Dedifferentiated amniotic fluid mesenchymal stem cell (primary cell): ENCODE results near the gene FLRT3.

Experiments
- DNase-seq: peaks from one replicate; pipeline ENCODE4 v3.0.0-alpha.2; 2016; ENCODE audit errors: extremely low spot score

Gene FLRT3

GRCh38 chr20:14337400-14338171, at the start of gene FLRT3:
Gene FLRT3, minus strand, starts transcription at chr20:14337612. Its CDS starts 10,106 bp downstream, at chr20:14327506.
- peak; percentile 99 for DNase-seq

GRCh38 chr20:14386726-14387125, 49.3 kb upstream of the FLRT3 start:
- no peak for DNase-seq

GRCh38 chr20:14385176-14385740, 47.8 kb upstream of the FLRT3 start:
- no peak for DNase-seq

- peak; percentile 47 for DNase-seq
Observed at GRCh38 chr20:14384416-14385175, 47.2 kb upstream of the FLRT3 start.

- no peak for DNase-seq
Observed at GRCh38 chr20:14383335-14383734, 45.9 kb upstream of the FLRT3 start.

- no peak for DNase-seq
Observed at GRCh38 chr20:14378326-14378725, 40.9 kb upstream of the FLRT3 start.

GRCh38 chr20:14375416-14375985, 38.1 kb upstream of the FLRT3 start:
- DNase-seq = no peak

GRCh38 chr20:14374196-14374595, 36.8 kb upstream of the FLRT3 start:
- no peak for DNase-seq

- DNase-seq = no peak
Observed at GRCh38 chr20:14361509-14362345, 24.3 kb upstream of the FLRT3 start.

GRCh38 chr20:14360416-14360815, 23.0 kb upstream of the FLRT3 start:
- DNase-seq = no peak

GRCh38 chr20:14355791-14356190, 18.4 kb upstream of the FLRT3 start:
- no peak for DNase-seq

GRCh38 chr20:14344746-14345145, 7.3 kb upstream of the FLRT3 start:
- no peak for DNase-seq

- no peak for DNase-seq
Observed at GRCh38 chr20:14343491-14344065, 6.2 kb upstream of the FLRT3 start.

GRCh38 chr20:14342918-14343317, 5.5 kb upstream of the FLRT3 start:
- DNase-seq = no peak

GRCh38 chr20:14341801-14342200, 4.4 kb upstream of the FLRT3 start:
- DNase-seq = no peak

- DNase-seq = no peak
Observed at GRCh38 chr20:14336686-14337085, 726 bp downstream of the FLRT3 start.

- no peak for DNase-seq
Observed at GRCh38 chr20:14335052-14335451, 2.4 kb downstream of the FLRT3 start.

GRCh38 chr20:14334306-14334930, 3.0 kb downstream of the FLRT3 start:
- DNase-seq = peak; percentile 73

- no peak for DNase-seq
Observed at GRCh38 chr20:14333721-14334120, 3.7 kb downstream of the FLRT3 start.

- DNase-seq = no peak
Observed at GRCh38 chr20:14332866-14333265, 4.5 kb downstream of the FLRT3 start.

GRCh38 chr20:14331646-14332045, 5.8 kb downstream of the FLRT3 start:
- DNase-seq = no peak
